Right lobe of liver (tissue), 4 donors: ENCODE data around the gene USP5.

Experiments
- POLR2A ChIP-seq: fragments of 450-650 bp; IDR thresholded peaks from one replicate; pipeline ENCODE4 v1.6.1; 2017; ENCODE audit warnings: antibody characterized with exemption, mild to moderate bottlenecking
- TF ChIP-seq, protein P1 (sequence below), 4 donors: fragments of 200-600 bp in 3 of 4; fragments of 450-650 bp in 1 of 4; IDR thresholded peaks; one replicate each; pipeline versions ENCODE4 v1.5.1 to v1.8.0; 2016 to 2022; ENCODE audit warnings: antibody characterized with exemption in 4 of 4, mild to moderate bottlenecking in 2 of 4
- donor health status: DM: no; HTN: no; CAD: no.
- donor health status: DM: no; HTN: no; CAD: no.
- donor health status: DM: no; HTN: yes; CAD: no.

DNA sequence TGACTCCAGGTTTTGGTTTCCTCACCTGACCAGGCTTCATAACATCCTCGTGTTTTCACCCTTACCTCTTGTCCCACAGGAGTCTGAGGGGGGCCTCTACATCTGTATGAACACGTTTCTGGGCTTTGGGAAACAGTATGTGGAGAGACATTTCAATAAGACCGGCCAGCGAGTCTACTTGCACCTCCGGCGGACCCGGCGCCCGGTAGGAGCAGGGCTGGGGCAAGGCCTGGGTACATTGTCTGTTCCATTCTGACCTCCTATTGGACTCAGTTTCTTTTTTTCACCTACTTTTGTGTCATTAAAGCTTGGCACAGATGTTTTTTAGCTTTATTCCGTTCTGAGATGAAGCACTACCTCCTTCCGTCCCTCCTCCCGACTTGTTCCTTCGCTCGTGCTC is 3.4 kb downstream of the USP5 start:
- TF ChIP-seq, protein P1, sequence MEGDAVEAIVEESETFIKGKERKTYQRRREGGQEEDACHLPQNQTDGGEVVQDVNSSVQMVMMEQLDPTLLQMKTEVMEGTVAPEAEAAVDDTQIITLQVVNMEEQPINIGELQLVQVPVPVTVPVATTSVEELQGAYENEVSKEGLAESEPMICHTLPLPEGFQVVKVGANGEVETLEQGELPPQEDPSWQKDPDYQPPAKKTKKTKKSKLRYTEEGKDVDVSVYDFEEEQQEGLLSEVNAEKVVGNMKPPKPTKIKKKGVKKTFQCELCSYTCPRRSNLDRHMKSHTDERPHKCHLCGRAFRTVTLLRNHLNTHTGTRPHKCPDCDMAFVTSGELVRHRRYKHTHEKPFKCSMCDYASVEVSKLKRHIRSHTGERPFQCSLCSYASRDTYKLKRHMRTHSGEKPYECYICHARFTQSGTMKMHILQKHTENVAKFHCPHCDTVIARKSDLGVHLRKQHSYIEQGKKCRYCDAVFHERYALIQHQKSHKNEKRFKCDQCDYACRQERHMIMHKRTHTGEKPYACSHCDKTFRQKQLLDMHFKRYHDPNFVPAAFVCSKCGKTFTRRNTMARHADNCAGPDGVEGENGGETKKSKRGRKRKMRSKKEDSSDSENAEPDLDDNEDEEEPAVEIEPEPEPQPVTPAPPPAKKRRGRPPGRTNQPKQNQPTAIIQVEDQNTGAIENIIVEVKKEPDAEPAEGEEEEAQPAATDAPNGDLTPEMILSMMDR (IDR thresholded peaks at IDR 0.05): no peak
- no peak for TF ChIP-seq POLR2A
